HG03521 (cell line): ENCODE measurements around the gene CTNNBL1.

Source experiments
- ATAC-seq: cut with Tn5 transposase; IDR thresholded peaks from one replicate; pipeline ENCODE4 v1.9.1; 2021; ENCODE audit warnings: mild to moderate bottlenecking, moderate library complexity; ENCODE audit not compliant: unreplicated experiment

CTNNBL1 gene

DNA sequence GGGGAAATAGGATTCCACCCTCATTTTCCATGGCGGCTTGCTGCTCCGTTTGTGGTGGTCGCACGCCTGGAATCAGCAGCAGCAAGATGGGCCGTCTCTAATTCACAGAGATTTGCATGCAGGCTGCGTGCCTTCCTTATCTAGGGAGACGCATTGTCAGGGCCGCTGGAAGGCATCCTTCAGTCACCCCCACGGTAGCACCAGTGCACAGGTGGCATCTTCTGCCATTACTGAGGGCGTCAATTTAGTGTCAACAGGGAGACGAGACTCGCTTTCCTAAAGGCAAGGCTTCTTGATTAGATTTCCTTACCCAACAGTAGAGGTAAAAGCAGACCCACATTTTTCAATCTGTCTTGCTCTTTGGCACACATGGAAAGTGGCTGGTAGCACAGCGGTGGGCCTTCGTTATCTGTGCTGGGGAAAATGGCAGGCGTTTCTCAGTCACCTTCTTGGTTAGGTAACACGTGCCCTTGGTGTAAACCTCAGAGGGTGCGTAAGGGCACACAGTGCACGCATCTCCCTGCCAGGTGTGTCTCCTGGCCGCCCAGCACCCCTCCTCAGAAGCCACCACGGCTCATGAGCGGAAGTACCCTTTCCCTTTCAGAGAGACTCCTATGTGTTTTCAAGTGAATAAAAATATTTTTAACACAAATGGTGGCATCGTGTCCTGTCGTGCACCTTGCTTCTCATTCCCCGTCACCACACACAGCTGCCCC is 181.8 kb downstream of the CTNNBL1 start:
- ATAC-seq = no peak

DNA sequence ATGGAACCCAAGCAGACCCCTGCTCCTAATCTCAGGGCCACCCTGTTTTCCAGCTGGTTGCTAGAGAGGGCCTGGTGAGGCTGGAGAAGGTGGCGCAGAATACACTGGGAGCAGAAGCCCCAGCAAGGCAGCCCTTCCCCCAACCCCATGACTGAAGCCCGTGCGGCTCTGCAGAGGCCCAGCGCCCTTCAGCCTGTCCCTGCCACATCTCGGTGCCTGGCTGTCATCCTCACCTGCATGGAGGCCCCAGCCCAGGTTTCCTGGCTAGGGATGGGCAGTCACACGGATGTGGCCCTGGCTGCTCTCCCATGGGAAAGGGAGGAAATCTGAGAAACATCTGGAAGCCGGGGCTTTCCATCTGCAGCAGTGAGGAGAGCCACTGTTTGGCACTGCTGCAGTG is 183.0 kb downstream of the CTNNBL1 start:
- ATAC-seq = no peak

DNA sequence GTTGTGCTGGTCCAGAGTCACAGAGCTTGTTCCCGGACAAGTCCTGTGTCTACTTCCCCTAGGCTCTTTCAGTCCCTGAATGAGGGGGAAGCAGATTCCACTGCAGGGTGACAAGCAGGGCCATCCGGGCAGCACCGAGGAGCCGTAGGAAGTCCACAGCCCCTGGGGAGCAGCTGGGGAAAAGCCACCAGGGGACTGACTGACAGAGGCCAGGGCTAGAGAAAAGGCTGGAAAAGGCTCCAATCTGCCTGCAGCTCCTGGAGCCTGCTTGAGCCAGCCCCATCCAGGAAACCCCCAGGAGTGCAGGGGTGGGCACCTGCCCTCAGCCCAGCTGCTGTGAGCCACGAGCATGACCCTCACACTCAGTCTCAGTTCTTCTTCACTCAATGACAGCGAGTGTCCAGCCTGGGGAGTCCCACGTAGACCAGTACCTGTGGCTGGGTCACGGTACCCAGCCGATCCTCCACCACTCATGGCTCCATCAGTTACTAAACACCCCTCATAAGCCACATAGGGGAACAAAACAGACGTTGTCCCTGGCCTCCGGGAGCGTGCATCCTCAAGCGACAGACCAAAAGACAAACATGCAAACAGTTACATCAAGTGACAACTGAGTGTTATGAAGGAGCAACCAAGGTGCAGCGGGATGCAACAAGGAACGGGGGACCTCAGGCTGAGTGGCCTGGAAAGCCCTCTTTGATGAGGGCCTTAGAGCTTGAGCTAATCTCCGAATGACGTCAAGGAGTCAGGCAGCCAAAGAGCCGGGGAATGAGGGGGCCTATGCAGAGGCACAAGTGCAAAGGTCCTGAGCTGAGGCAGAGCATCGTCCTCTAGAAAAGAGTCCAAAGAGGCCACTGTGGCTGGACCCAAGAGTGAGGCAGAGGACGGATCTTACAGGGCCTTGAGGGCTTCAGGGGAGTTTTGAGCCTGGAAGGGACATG is 184.3 kb downstream of the CTNNBL1 start:
- ATAC-seq = no peak

DNA sequence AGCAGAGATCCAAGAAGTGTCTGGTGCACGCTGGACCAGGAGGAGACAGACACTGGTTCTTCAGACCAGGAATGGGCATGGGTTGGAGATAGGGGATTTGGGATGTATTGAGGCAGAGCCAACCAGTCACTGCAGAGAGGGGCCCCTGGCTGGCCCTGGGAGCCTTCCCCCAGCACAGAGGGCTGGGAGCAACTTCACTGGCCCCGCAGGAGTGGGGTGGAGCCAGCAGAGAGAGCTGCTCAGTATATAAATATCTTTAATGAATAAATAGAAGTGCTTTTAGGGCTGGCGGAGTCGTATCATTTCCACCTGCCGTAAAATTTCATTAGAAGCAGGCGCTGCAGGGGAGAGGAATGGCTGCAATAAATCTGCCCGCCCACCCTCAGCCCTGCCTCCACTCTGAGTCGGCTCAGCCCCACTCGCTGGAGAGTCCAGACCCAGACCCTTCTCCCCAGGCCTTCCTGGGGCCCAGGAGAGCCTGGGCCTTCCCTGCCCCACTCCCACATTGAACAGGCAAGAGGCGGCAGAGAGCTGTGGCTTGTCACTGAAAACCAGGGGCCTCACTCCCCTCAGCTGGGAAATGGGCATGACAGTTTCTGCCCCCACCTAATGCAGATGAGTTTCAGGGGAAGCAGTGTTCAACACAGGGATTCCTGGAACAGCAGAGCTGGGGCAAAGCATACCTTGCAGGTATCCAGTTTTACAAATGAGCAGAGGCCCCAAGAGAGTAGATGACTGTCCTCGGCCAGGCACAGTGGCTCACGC is 185.2 kb downstream of the CTNNBL1 start:
- ATAC-seq = no peak

GRCh38 chr20:37879843-37880242 is 186.0 kb downstream of the CTNNBL1 start:
- ATAC-seq = no peak

DNA sequence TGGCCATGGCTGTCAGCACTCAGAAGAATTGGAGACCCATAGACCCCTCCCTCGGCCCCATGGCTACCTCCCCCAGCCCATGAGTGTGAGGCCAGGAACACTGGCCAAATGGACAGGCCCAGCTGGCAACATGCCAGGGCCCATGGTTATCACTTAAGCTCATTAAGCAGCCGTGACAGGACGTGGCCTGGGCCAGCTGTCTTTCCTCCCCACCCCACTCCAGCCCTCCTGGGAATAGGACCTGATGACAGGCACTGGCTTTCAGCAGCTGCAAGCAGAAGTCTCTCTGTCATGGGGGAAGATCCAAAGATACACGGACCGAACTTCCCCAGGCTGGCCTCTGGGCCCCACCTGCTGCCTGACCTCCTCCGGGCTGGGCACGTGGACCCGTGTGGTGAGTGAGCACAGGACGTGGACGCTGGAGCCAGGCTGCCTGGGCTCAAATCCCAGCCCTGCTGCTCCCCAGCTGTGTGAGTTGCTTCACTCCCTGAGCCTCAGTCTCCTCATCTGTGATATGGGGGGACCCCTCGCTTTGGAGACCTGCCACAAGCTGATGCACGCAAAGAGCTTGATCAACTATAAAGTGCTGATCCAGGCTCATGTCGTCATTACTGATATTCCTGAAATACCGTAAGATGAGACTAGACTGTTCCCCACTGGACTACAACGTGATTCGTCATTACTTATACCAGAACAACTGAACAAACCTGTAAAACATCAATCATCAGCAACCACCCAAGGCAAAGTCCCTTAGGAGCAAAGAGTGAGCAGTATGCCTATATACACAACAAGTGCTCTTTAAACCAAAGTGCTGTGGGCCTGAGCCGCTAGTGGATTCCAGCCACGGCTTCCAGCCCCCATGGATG is 187.1 kb downstream of the CTNNBL1 start:
- no peak for ATAC-seq

DNA sequence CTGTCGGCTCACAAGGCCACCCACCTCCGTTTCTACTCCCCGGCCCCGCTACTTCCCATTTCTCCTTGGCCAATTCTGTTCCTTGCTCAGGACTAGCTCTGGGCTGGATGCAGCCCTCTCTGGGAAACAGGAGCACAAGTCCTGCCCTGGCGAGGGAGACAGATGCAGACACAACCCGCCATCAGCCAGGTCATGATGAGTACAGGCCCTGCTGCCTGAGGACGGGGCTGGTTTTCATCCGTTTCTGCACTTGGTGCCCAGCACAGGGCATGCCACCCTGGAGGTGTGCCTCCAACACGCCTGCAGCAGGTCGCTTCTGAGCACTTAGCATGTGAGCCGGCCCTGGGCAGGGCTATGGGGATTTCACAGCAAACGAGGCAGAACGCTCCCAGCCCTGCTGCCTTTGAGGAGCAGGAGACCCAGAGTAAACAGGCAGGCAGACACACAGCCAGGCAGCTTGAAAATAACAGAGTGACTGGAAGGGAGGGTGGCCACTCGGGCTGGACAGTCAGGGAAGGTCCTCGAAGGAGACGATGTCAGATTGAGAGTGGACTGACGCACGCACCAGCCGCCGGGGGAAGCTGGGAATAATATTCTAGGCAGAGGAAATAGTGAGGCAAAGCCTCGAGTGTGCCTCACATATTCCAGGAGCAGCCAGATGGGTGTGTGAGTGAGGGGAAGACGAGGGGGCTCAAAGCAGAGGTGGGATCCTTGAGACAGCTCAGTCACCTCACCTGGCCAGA is 187.9 kb downstream of the CTNNBL1 start:
- ATAC-seq = no peak

GRCh38 chr20:37882961-37883712 is 189.3 kb downstream of the CTNNBL1 start:
- no peak for ATAC-seq

DNA sequence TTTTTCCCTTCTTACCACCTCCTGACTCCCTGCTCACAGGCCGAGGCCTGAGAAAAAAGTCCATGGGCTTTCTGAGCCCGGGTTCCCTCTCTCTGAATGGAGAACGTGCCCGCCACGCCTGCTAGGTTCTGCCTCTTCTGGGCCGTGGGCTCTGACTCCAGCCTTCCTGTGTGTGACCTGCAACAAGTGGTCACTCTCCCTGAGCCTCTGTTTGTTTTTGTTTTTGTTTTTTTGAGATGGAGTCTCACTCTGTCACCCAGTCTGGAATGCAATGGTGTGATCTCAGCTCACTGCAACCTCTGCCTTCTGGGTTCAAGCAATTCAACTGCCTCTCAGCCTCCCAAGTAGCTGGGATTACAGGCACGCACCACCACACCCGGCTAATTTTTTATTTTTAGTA is 191.2 kb downstream of the CTNNBL1 start:
- ATAC-seq = no peak

DNA sequence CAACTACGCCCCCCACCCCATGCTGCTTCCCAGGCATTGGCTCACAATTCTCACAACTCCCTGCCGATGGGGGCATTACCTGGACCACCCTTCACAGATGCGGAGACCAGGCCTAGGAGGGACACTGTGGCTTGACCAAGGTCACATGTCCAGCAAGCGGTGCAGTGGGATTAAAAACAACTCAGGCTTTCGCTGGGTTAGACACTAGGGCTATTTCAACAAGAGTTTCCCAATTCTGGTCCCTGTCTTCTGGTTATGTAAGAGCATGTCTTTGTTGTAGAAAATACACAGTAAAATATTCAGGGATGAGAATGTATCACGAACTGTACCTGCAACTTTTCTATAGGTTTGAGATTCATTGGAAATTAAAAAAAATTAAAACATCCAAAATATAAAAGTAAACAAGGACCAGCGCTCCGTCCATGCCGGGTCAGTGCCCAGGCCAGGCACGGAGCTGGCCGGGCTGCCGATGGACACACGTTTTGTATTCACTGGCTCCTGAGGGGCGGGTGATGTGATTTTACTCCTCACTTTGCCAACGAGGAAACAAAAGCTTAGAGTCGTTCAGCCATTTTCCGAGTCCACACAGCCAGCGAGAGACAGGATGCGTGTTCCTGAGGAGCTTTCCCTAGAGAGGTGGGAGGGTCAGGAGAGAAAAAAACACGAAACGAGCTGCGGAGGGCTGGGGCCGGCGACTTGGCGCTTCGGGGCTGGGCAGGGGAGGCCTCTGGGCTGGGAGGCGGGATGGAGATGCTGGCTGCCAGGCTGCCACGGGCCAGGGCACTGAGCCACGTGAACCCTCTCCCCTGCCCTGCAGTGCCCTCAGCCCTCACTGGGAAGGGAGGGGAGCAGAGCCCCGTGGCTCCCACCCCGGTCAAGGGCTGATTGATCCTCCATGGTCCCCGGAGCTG is 192.0 kb downstream of the CTNNBL1 start:
- ATAC-seq = no peak

DNA sequence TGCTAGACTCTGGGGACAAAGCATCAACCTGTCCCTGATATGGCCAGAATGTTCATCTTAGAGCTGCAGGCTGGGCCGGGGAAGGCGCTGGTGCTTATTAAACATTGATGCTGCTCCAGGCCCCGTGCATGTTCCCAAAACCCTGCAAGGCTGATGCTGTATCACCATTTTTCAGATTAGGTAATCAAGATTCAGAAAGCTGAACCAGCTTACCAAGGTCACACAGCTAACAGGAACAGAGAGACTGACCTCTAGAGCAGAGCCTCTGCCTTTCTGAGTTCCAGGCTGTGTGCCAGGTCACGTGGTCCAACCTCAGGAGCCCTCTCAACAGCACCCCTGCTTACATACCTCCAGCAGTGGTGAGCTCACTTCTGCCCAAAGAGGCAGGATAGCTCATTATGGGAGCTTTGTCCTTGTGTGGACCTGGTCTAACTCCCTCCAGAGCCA is 193.0 kb downstream of the CTNNBL1 start:
- ATAC-seq = no peak

- no peak for ATAC-seq
These were observed 194.8 kb downstream of the CTNNBL1 start for GRCh38 chr20:37888641-37889040.

GRCh38 chr20:37890108-37890507 is 196.3 kb downstream of the CTNNBL1 start:
- no peak for ATAC-seq

GRCh38 chr20:37890643-37891042 is 196.8 kb downstream of the CTNNBL1 start:
- ATAC-seq = no peak

- ATAC-seq = no peak
These were observed 198.2 kb downstream of the CTNNBL1 start for GRCh38 chr20:37892001-37892400.

DNA sequence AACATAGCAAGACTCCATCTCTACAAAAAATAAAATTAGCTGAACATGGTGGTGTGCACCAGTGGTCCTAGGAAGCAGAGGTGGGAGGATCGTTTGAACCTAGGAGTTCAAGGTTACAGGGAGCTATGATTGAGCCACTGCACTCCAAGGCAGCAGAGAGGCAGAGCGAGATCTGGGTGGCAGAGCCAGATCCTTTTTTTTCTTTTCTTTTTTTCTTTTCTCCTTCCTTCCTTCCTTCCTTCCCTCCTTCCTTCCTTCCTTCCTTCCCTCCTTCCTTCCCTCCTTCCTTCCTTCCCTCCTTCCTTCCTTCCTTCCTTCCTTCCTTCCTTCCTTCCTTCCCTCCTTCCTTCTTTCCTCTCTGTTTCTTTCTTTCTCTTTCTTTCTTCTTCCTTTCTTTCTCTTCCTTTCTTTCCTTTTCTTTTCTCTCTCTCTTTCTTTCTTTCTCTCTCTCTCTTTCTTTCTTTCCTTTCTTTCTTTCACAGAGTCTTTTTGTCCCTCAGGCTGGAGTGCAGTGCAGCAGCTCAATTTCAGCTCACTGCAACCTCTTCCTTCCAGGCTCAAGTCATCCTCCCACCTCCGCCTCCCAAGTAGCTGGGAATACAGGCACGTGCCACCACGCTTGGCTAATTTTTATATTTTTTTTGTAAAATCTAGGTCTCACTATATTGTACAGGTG is 199.9 kb downstream of the CTNNBL1 start:
- no peak for ATAC-seq

GRCh38 chr20:37894454-37894853 is 200.6 kb downstream of the CTNNBL1 start:
- ATAC-seq = no peak
